CD4-positive, alpha-beta T cell treated with Interferon alpha-2 for 1 hour (primary cell): ENCODE measurements around the gene CDK5R1.
"Not testable (repeated sequence)": the region's sequence is repeated elsewhere in the genome, so short reads cannot be mapped to it uniquely, and the experiment has no call there.

Source experiments
- DNase-seq, 2 donors: peaks; one replicate each; pipeline ENCODE4 v3.0.0-alpha.2; 2020 to 2022

CDK5R1 gene

GRCh38 chr17:32486701-32487472 lies at the start of gene CDK5R1:
CDK5R1 (plus strand) TSS chr17:32486993; CDS start chr17:32487621, 628 bp downstream.
- peak; percentile 65 to 82 for DNase-seq

- DNase-seq = no peak
Observed at GRCh38 chr17:32440722-32441121, 46.1 kb upstream of the CDK5R1 start.

- no peak for DNase-seq
Observed at GRCh38 chr17:32441886-32442285, 44.9 kb upstream of the CDK5R1 start.

GRCh38 chr17:32443827-32444300 lies 42.9 kb upstream of the CDK5R1 start:
- DNase-seq = no peak

GRCh38 chr17:32444301-32445073 lies 42.3 kb upstream of the CDK5R1 start, which contains the start of gene PSMD11:
PSMD11 (plus strand) TSS chr17:32444510; CDS start chr17:32444524, 14 bp downstream.
- DNase-seq = peak; percentile 98 to 99

GRCh38 chr17:32445074-32445415 lies 41.7 kb upstream of the CDK5R1 start:
- DNase-seq = peak; percentile 2 to 25

- DNase-seq = no peak
Observed at GRCh38 chr17:32445497-32445896, 41.3 kb upstream of the CDK5R1 start.

- no peak for DNase-seq
Observed at GRCh38 chr17:32445971-32446370, 40.8 kb upstream of the CDK5R1 start.

GRCh38 chr17:32446949-32447348 lies 39.8 kb upstream of the CDK5R1 start:
- DNase-seq = no peak

GRCh38 chr17:32449963-32450362 lies 36.8 kb upstream of the CDK5R1 start:
- DNase-seq = no peak

GRCh38 chr17:32450379-32450778 lies 36.4 kb upstream of the CDK5R1 start:
- DNase-seq = not testable (repeated sequence)

GRCh38 chr17:32451879-32452278 lies 34.9 kb upstream of the CDK5R1 start:
- DNase-seq = no peak

GRCh38 chr17:32452281-32452680 lies 34.5 kb upstream of the CDK5R1 start:
- DNase-seq = no peak

- DNase-seq = no peak
Observed at GRCh38 chr17:32453370-32453769, 33.4 kb upstream of the CDK5R1 start.

GRCh38 chr17:32458371-32458770 lies 28.4 kb upstream of the CDK5R1 start:
- DNase-seq = no peak

GRCh38 chr17:32460054-32460453 lies 26.7 kb upstream of the CDK5R1 start:
- DNase-seq = no peak

- no peak for DNase-seq
Observed at GRCh38 chr17:32461498-32461852, 25.3 kb upstream of the CDK5R1 start.

GRCh38 chr17:32461853-32462617 lies 24.8 kb upstream of the CDK5R1 start:
- peak; percentile 61 to 79 for DNase-seq

GRCh38 chr17:32463304-32463703 lies 23.5 kb upstream of the CDK5R1 start:
- no peak for DNase-seq

GRCh38 chr17:32464374-32464773 lies 22.4 kb upstream of the CDK5R1 start:
- DNase-seq = no peak

GRCh38 chr17:32467949-32468348 lies 18.8 kb upstream of the CDK5R1 start:
- DNase-seq = no peak

GRCh38 chr17:32470405-32471167 lies 16.2 kb upstream of the CDK5R1 start:
- no peak for DNase-seq

GRCh38 chr17:32471652-32472051 lies 15.1 kb upstream of the CDK5R1 start:
- DNase-seq = no peak
